Neural progenitor cell (in vitro differentiated cells): Measurements from ENCODE around the gene KPNA3.

Experiments used
- CTCF ChIP-seq: fragments of 200-600 bp; sonication (generic); IDR thresholded peaks from 2 replicates; pipeline ENCODE4 v1.5.1; 2017; ENCODE audit warnings: antibody characterized with exemption, mild to moderate bottlenecking
- EZH2 ChIP-seq: fragments of 200-600 bp; sonication (generic); IDR thresholded peaks from 2 replicates; pipeline ENCODE4 v1.6.1; 2017; ENCODE audit warnings: antibody characterized with exemption, mild to moderate bottlenecking, moderate library complexity
- EZH2phosphoT487 ChIP-seq: fragments of 200-600 bp; sonication (generic); IDR thresholded peaks from 2 replicates; pipeline ENCODE4 v1.6.1; 2017; ENCODE audit warnings: antibody characterized with exemption

- TF ChIP-seq CTCF (no peak), EZH2phosphoT487 (no peak), EZH2 (no peak)
Observed at GRCh38 chr13:49681842-49682435, 110.5 kb downstream of the KPNA3 start.
